HuH-7.5 (cell line): ENCODE measurements around the gene TMEM240.
A peak's percentile ranks its signal among the peaks of the same experiment; 100 is the strongest.

Experiments
- DNase-seq: peaks from one replicate; pipeline ENCODE4 v3.0.0; 2011; ENCODE audit warnings: low spot score

Gene TMEM240

GRCh38 chr1:1540090-1540817 is at the start of gene TMEM240:
TMEM240 (minus strand) TSS chr1:1540624; CDS start chr1:1540346, 278 bp downstream.
- DNase-seq, result no peak

- no peak for DNase-seq
These were observed 43.1 kb upstream of the TMEM240 start for GRCh38 chr1:1583347-1584010.

GRCh38 chr1:1582585-1583346 is 42.3 kb upstream of the TMEM240 start:
- no peak for DNase-seq

GRCh38 chr1:1578371-1578940 is 38.0 kb upstream of the TMEM240 start:
- DNase-seq, result no peak

- no peak for DNase-seq
These were observed 37.1 kb upstream of the TMEM240 start for GRCh38 chr1:1577367-1578011.

- DNase-seq, result peak; percentile 88
These were observed 34.5 kb upstream of the TMEM240 start, which contains the start of gene SSU72 for GRCh38 chr1:1574721-1575537. SSU72 (minus strand) TSS chr1:1574863; CDS start chr1:1574557, 306 bp downstream.

- DNase-seq, result peak; percentile 62
These were observed 33.7 kb upstream of the TMEM240 start for GRCh38 chr1:1573843-1574720.

- DNase-seq, result no peak
These were observed 28.9 kb upstream of the TMEM240 start for GRCh38 chr1:1569341-1569740.

GRCh38 chr1:1567891-1568291 is 27.5 kb upstream of the TMEM240 start:
- DNase-seq, result no peak

- no peak for DNase-seq
These were observed 26.9 kb upstream of the TMEM240 start for GRCh38 chr1:1567152-1567875.

- no peak for DNase-seq
These were observed 24.9 kb upstream of the TMEM240 start for GRCh38 chr1:1565340-1565739.

- DNase-seq, result no peak
These were observed 23.8 kb upstream of the TMEM240 start for GRCh38 chr1:1564268-1564667.

GRCh38 chr1:1563688-1564087 is 23.3 kb upstream of the TMEM240 start:
- DNase-seq, result no peak

- no peak for DNase-seq
These were observed 22.3 kb upstream of the TMEM240 start for GRCh38 chr1:1562556-1563195.

- no peak for DNase-seq
These were observed 21.5 kb upstream of the TMEM240 start for GRCh38 chr1:1561801-1562470.

GRCh38 chr1:1560178-1560577 is 19.8 kb upstream of the TMEM240 start:
- DNase-seq, result no peak

GRCh38 chr1:1559066-1559465 is 18.6 kb upstream of the TMEM240 start:
- no peak for DNase-seq

GRCh38 chr1:1558591-1558990 is 18.2 kb upstream of the TMEM240 start:
- DNase-seq, result no peak
